Measurements from ENCODE around the gene PRKG1. TPM values are rescaled to one million over a fixed set of nuclear protein-coding genes. Genes with fewer than 3 reads are reported as not detected.

The PRKG1 gene
- total RNA-seq, 1 experiment from 2014 or later = 7.4 TPM

GRCh38 chr10:51063659-51064535, 10.4 kb upstream of the PRKG1 start:
- ATAC-seq (peak; percentile 100), DNase-seq (peak; percentile 99)
- CTCF ChIA-PET = interaction anchor here (0.6 to 2.0 kb wide), 5 partner anchors 10 to 941 kb away, joined by 3 to 15 read pairs (median 5); partner anchors contain the start of gene PRKG1
- no peak overlapping the region for H3K27ac ChIP-seq (ENCODE audit: low read length)
- H3K36me3 ChIP-seq (ENCODE audit: low read depth, low read length) = no peaks in the 10 kb centered on the region
- H4K20me1 ChIP-seq (ENCODE audit: low read length) = no peaks in the 10 kb centered on the region
- no peaks in the 10 kb centered on the region for H3K9me2 ChIP-seq (replicated peaks; ENCODE audit: low read length)
- no peak overlapping the region for H3K4me2 ChIP-seq (ENCODE audit: low read length)
- H3K79me2 ChIP-seq (ENCODE audit: low read length) = no peaks in the 10 kb centered on the region
- H2AFZ ChIP-seq (ENCODE audit: low read length) = no peak overlapping the region
- BruUV-seq (replicated peaks) = no TSS peak
- intact Hi-C loops (cut with micrococcal nuclease) = loop anchor here (1.0 to 10.0 kb wide), 12 partner anchors 113 to 1470 kb away; no protein-coding TSS in a partner anchor
- H3K4me1 ChIP-seq (ENCODE audit: insufficient read depth, low read length) = no peaks in the 10 kb centered on the region
- no peaks in the 10 kb centered on the region for H3F3A ChIP-seq (ENCODE audit: low read length, unreplicated experiment)
- H3K9me3 ChIP-seq (ENCODE audit: low read length) = no peaks in the 10 kb centered on the region
- POLR2A ChIA-PET (ENCODE audit: unreplicated experiment) = interaction anchor here (0.6 kb wide), 2 partner anchors 334 to 485 kb away, joined by 4 to 6 read pairs; no protein-coding TSS in a partner anchor
- no peak overlapping the region for H3K9ac ChIP-seq (ENCODE audit: low read length)
- TF ChIP-seq EZH2phosphoT487 (IDR thresholded peaks at IDR 0.05; ENCODE audit: borderline replicate concordance, low read length) = no peak
- TF ChIP-seq CTCF (conservative IDR thresholded peaks at IDR 0.05; ENCODE audit: low read depth, low read length) = peak; percentile 100
- peaks cover 8% of the 10 kb centered on the region for H3K27me3 ChIP-seq (ENCODE audit: low read length)
- no peak overlapping the region for H3K4me3 ChIP-seq (ENCODE audit: low read length)

GRCh38 chr10:51066231-51066630, 8.1 kb upstream of the PRKG1 start:
- H3K9me3 ChIP-seq (ENCODE audit: low read length) = no peaks in the 10 kb centered on the region
- H3K27me3 ChIP-seq (ENCODE audit: low read length) = peaks cover 8% of the 10 kb centered on the region; the same call in 1 of the 2 replicates
- no peak for TF ChIP-seq EZH2phosphoT487 (IDR thresholded peaks at IDR 0.05; ENCODE audit: borderline replicate concordance, low read length)
- no peak for TF ChIP-seq CTCF (conservative IDR thresholded peaks at IDR 0.05; ENCODE audit: low read depth, low read length)
- no peak for TF ChIP-seq EZH2 (IDR thresholded peaks at IDR 0.05; ENCODE audit: low read length, unreplicated experiment)
- no TSS peak for BruUV-seq (replicated peaks)
- H3K9ac ChIP-seq (ENCODE audit: low read length) = no peak overlapping the region
- no peaks in the 10 kb centered on the region for H3K36me3 ChIP-seq (ENCODE audit: low read depth, low read length)
- no peak overlapping the region for H3K4me2 ChIP-seq (ENCODE audit: low read length)
- CTCF ChIA-PET = no interaction called here
- no peaks in the 10 kb centered on the region for H4K20me1 ChIP-seq (ENCODE audit: low read length)
- ATAC-seq (no peak), DNase-seq (no peak)
- H3F3A ChIP-seq (ENCODE audit: low read length, unreplicated experiment) = no peaks in the 10 kb centered on the region
- H3K4me3 ChIP-seq (ENCODE audit: low read length) = no peak overlapping the region
- no peak overlapping the region for H2AFZ ChIP-seq (ENCODE audit: low read length)
- H3K4me1 ChIP-seq (ENCODE audit: insufficient read depth, low read length) = peaks cover 5% of the 10 kb centered on the region; the same call in 1 of the 2 replicates
- H3K27ac ChIP-seq (ENCODE audit: low read length) = no peak overlapping the region
- intact Hi-C loops (cut with micrococcal nuclease) = loop anchor here (10.0 kb wide), 2 partner anchors 579 to 739 kb away; no protein-coding TSS in a partner anchor
- no peaks in the 10 kb centered on the region for H3K9me2 ChIP-seq (replicated peaks; ENCODE audit: low read length)
- POLR2A ChIA-PET (ENCODE audit: unreplicated experiment) = no interaction called here
- no peaks in the 10 kb centered on the region for H3K79me2 ChIP-seq (ENCODE audit: low read length)

GRCh38 chr10:51072210-51072609, 2.1 kb upstream of the PRKG1 start:
- Histone ChIP-seq H3K4me3 (ENCODE audit: low read length) (no peak overlapping the region), H3K36me3 (ENCODE audit: low read depth, low read length) (no peaks in the 10 kb centered on the region), H3K9ac (ENCODE audit: low read length) (no peak overlapping the region), H3K9me3 (ENCODE audit: low read length) (no peaks in the 10 kb centered on the region), H4K20me1 (ENCODE audit: low read length) (no peaks in the 10 kb centered on the region), H3K27me3 (ENCODE audit: low read length) (no peaks in the 10 kb centered on the region), H3K9me2 (replicated peaks; ENCODE audit: low read length) (no peaks in the 10 kb centered on the region), H3K4me2 (ENCODE audit: low read length) (no peak overlapping the region), H3K27ac (ENCODE audit: low read length) (no peak overlapping the region), H3K4me1 (ENCODE audit: insufficient read depth, low read length) (peaks cover 23% of the 10 kb centered on the region), H3F3A (ENCODE audit: low read length, unreplicated experiment) (no peaks in the 10 kb centered on the region), H3K79me2 (ENCODE audit: low read length) (no peaks in the 10 kb centered on the region), H2AFZ (ENCODE audit: low read length) (no peak overlapping the region)
- CTCF ChIA-PET = interaction anchor here (0.7 to 1.3 kb wide), 2 partner anchors 62 to 349 kb away, joined by 3 read pairs; no protein-coding TSS in a partner anchor
- POLR2A ChIA-PET (ENCODE audit: unreplicated experiment) = no interaction called here
- DNase-seq (no peak), ATAC-seq (no peak)
- TF ChIP-seq CTCF (conservative IDR thresholded peaks at IDR 0.05; ENCODE audit: low read depth, low read length) (no peak), EZH2phosphoT487 (IDR thresholded peaks at IDR 0.05; ENCODE audit: borderline replicate concordance, low read length) (no peak), EZH2 (IDR thresholded peaks at IDR 0.05; ENCODE audit: low read length, unreplicated experiment) (no peak)
- BruUV-seq (replicated peaks) = no TSS peak
- intact Hi-C loops (cut with micrococcal nuclease) = loop anchor here (2.0 kb wide), 1 partner anchor 231 kb away; no protein-coding TSS in a partner anchor
